Right lobe of liver (tissue), 6 donors: ENCODE data around the gene SART3. TPM values are rescaled to one million over a fixed set of nuclear protein-coding genes. Genes with fewer than 3 reads are reported as not detected.
A peak's percentile ranks its signal among the peaks of the same experiment; 100 is the strongest.

Experiments
- ATAC-seq, 4 donors: fragments of 200-7000 bp; cut with Tn5 transposase; one replicate each; pipeline ENCODE4 v1.9.1; 2020; ENCODE audit warnings: mild to moderate bottlenecking in 4 of 4, moderate library complexity in 4 of 4
- DNase-seq, 3 donors: peaks; one replicate each; pipeline ENCODE4 v3.0.0-alpha.2; 2020
- H3K27ac ChIP-seq, 3 donors: fragments of 200-600 bp; one replicate each; pipeline ENCODE4 v1.8.0; 2022
- H3K27me3 ChIP-seq, 2 donors: fragments of 200-600 bp; one replicate each; pipeline ENCODE4 v1.8.0; 2022
- H3K36me3 ChIP-seq, 4 donors: fragments of 200-600 bp; sonication (generic) in 1 of 4; one replicate each; pipeline versions ENCODE4 v1.5.1 to v1.8.0; 2017 to 2022; ENCODE audit warnings: control low read depth in 1 of 4
- H3K4me1 ChIP-seq, 4 donors: fragments of 200-600 bp; sonication (generic) in 1 of 4; one replicate each; pipeline versions ENCODE4 v1.5.1 to v1.8.0; 2017 to 2022; ENCODE audit warnings: control low read depth in 1 of 4
- H3K4me3 ChIP-seq, 3 donors: fragments of 200-600 bp; one replicate each; pipeline ENCODE4 v1.8.0; 2022
- H3K9me3 ChIP-seq, 4 donors: fragments of 200-600 bp; sonication (generic) in 1 of 4; one replicate each; pipeline versions ENCODE4 v1.5.1 to v1.8.0; 2017 to 2022; ENCODE audit warnings: control low read depth in 1 of 4
- POLR2A ChIP-seq: fragments of 450-650 bp; IDR thresholded peaks from one replicate; pipeline ENCODE4 v1.6.1; 2017; ENCODE audit warnings: antibody characterized with exemption, mild to moderate bottlenecking
- WGBS: methylation state at CpG from one replicate; pipeline ENCODE4 v1.1.6; 2018; ENCODE audit warnings: low coverage, low lambda C conversion rate; ENCODE audit not compliant: insufficient coverage; ENCODE audit errors: missing lambda C conversion rate; 5-methylcytosine and 5-hydroxymethylcytosine counted together
- intact Hi-C, 2 donors: fragments of 100-400 bp; cut with DNase I; formaldehyde crosslinking; loops; one replicate each; pipeline versions ENCODE4 v1.11.2 to v1.14.1; 2022
- total RNA-seq, 6 experiments: library from RNA; depleted of rRNA in 2 of 6; stranded (reverse); fragments of >200 nt in 2 of 6; fragmentation: NEBNext Ultra II Directional in 3 of 6; extraction: Animal tissue kit (Norgen Biotek cat#: 25700) in 3 of 6; gene quantifications; one replicate each; pipeline versions ENCODE4 v1.1.0 to v1.2.4, GENCODE V29; 2016 to 2023
- TF ChIP-seq, protein P1 (sequence below), 4 donors: fragments of 200-600 bp in 3 of 4; fragments of 450-650 bp in 1 of 4; IDR thresholded peaks; one replicate each; pipeline versions ENCODE4 v1.5.1 to v1.8.0; 2016 to 2022; ENCODE audit warnings: antibody characterized with exemption in 4 of 4, mild to moderate bottlenecking in 2 of 4
- donor health status: DM: no; HTN: yes; CAD: no.
- donor health status: DM: no; HTN: no; CAD: no.
- donor health status: DM: no; HTN: no; CAD: no.
- donor health status: DM: no; HTN: yes; CAD: no.
- donor health status: DM: no; HTN: yes; CAD: no.

SART3 gene
- total RNA-seq, 6 experiments from 2014 or later, result 13.2 to 28.4 (median 20.6) TPM

- 64% methylated on average over 3 of the region's 10 CpGs for WGBS
Observed at GRCh38 chr12:108526482-108527165, 34.3 kb downstream of the SART3 start.

DNA sequence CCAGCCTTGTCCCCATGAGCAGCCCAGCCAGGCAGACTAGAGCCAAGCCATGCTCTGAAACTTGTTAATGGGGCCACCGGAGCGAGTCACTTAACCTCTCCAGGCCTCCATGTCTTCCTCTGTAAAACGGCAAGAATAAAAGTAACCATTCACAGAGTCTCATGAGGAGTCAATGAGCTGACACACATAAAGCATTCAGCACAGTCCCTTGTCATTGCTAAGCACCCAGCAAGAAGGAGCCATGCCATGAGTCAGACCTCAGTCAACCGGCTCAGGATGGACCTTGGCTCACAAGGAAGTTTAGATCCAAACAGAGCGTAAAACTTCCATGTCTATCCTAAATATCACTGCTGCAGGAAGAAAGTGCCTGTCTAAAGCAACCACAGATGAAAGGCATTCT, 35.3 kb downstream of the SART3 start:
- Histone ChIP-seq H3K4me3 (no peak overlapping the region), H3K4me1 (no peaks in the 10 kb centered on the region), H3K9me3 (no peaks in the 10 kb centered on the region), H3K27me3 (no peaks in the 10 kb centered on the region), H3K27ac (no peak overlapping the region), H3K36me3 (peaks cover 0 to 91% (median 43%) of the 10 kb centered on the region in 4 donors)
- ATAC-seq (no peak), DNase-seq (no peak)
- WGBS, result no CpG with 5 or more reads among the region's 5 CpGs
- TF ChIP-seq, protein P1, sequence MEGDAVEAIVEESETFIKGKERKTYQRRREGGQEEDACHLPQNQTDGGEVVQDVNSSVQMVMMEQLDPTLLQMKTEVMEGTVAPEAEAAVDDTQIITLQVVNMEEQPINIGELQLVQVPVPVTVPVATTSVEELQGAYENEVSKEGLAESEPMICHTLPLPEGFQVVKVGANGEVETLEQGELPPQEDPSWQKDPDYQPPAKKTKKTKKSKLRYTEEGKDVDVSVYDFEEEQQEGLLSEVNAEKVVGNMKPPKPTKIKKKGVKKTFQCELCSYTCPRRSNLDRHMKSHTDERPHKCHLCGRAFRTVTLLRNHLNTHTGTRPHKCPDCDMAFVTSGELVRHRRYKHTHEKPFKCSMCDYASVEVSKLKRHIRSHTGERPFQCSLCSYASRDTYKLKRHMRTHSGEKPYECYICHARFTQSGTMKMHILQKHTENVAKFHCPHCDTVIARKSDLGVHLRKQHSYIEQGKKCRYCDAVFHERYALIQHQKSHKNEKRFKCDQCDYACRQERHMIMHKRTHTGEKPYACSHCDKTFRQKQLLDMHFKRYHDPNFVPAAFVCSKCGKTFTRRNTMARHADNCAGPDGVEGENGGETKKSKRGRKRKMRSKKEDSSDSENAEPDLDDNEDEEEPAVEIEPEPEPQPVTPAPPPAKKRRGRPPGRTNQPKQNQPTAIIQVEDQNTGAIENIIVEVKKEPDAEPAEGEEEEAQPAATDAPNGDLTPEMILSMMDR (IDR thresholded peaks at IDR 0.05), result no peak
- TF ChIP-seq POLR2A, result no peak
- intact Hi-C loops, result no loop called here

More at GRCh38 chr12:108526482-108527165, 34.3 kb downstream of the SART3 start:
- Histone ChIP-seq H3K27ac (no peak overlapping the region), H3K4me1 (no peaks in the 10 kb centered on the region), H3K4me3 (no peak overlapping the region), H3K9me3 (no peaks in the 10 kb centered on the region), H3K27me3 (no peaks in the 10 kb centered on the region), H3K36me3 (peaks cover 0 to 90% (median 41%) of the 10 kb centered on the region in 4 donors)
- TF ChIP-seq POLR2A, result no peak
- TF ChIP-seq, protein P1 (IDR thresholded peaks at IDR 0.05), result no peak
- DNase-seq (no peak), ATAC-seq (no peak)
- intact Hi-C loops, result no loop called here

DNA sequence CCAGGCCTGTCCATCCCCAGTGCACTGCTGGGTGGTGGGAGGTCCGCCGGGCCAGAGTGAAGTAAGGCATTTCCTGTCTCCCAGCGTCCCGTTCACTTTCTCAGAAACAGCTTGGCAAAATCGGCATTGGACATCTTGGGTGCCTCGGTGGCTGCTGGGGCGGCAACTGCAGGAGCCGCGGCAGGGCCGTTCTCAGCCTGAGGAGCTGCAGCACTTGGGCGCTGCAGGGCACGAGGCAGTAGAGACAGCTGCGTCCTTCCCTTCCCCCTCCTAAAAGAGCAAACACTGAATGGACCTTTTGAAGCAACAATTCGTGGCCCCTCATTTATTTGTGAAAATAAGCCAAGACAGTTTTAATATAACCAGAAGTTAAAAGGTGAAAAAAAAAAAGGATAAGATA, 37.6 kb downstream of the SART3 start:
- TF ChIP-seq POLR2A, result no peak
- TF ChIP-seq, protein P1 (IDR thresholded peaks at IDR 0.05), result no peak
- no peaks in the 10 kb centered on the region for H3K4me1 ChIP-seq
- no peak overlapping the region for H3K27ac ChIP-seq
- H3K27me3 ChIP-seq, result no peaks in the 10 kb centered on the region
- intact Hi-C loops, result no loop called here
- H3K36me3 ChIP-seq, result peaks cover 0 to 90% (median 35%) of the 10 kb centered on the region in 4 donors
- no peak for DNase-seq
- H3K4me3 ChIP-seq, result no peak overlapping the region
- H3K9me3 ChIP-seq, result no peaks in the 10 kb centered on the region
- 75% methylated on average over 4 of the region's 14 CpGs for WGBS
- no peak for ATAC-seq

DNA sequence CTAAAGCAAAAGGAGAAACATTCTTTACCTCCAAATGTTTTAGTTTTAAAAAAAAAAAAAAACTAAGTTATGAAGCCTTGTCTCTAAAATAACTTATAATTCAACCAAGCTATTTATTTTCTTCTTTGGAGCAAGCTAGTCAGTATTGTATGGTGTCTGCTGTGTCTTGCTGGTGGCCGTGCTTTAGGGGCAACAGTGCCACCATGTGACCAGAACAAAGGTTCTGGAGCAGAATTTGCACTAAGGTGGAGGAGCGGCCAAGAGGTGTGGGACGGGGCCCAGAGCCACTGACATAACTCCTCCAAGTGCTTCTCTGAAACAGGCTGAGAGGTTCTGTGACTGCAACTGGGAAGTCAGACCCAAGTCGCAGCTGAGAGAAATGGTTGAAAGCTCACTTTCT, 41.4 kb downstream of the SART3 start:
- WGBS, result 42% methylated on average over 3 of the region's 4 CpGs
- no peak overlapping the region for H3K27ac ChIP-seq
- DNase-seq (no peak), ATAC-seq (no peak)
- no peaks in the 10 kb centered on the region for H3K27me3 ChIP-seq
- no peaks in the 10 kb centered on the region for H3K9me3 ChIP-seq
- H3K4me3 ChIP-seq, result no peak overlapping the region
- intact Hi-C loops, result no loop called here
- peaks cover 0 to 64% (median 24%) of the 10 kb centered on the region in 4 donors for H3K36me3 ChIP-seq
- H3K4me1 ChIP-seq, result peaks cover 0 to 8% (median 3%) of the 10 kb centered on the region in 4 donors
- no peak for TF ChIP-seq POLR2A
- TF ChIP-seq, protein P1 (IDR thresholded peaks at IDR 0.05), result peak in 1 of 4 donors; percentile 8
